Cardiac muscle cell (in vitro differentiated cells and primary cell): ENCODE results near the gene SLC35F3. TPM values are rescaled to one million over a fixed set of nuclear protein-coding genes. Genes with fewer than 3 reads are reported as not detected.
A peak's percentile ranks its signal among the peaks of the same experiment; 100 is the strongest.

Source experiments
- DNase-seq, 2 donors: peaks; one replicate each; pipeline versions ENCODE4 v3.0.0 to v3.0.0-alpha.2; 2010 to 2017; ENCODE audit warnings: low read depth in 1 of 2, low spot score in 1 of 2
- H3K27ac ChIP-seq: fragments of 200-600 bp; sonication (generic); 2 replicates; pipeline ENCODE4 v1.5.1; 2016
- H3K27me3 ChIP-seq: fragments of 200-600 bp; sonication (generic); 2 replicates; pipeline ENCODE4 v1.6.0; 2016; ENCODE audit warnings: control low read depth
- H3K36me3 ChIP-seq: fragments of 200-600 bp; sonication (generic); 2 replicates; pipeline ENCODE4 v1.5.1; 2016; ENCODE audit warnings: control low read depth
- H3K4me1 ChIP-seq: fragments of 200-600 bp; sonication (generic); 2 replicates; pipeline ENCODE4 v1.8.1; 2017; ENCODE audit warnings: low read depth, mild to moderate bottlenecking, mixed run types
- H3K4me3 ChIP-seq: fragments of 200-600 bp; sonication (generic); 2 replicates; pipeline ENCODE4 v1.5.1; 2016; ENCODE audit warnings: mild to moderate bottlenecking
- H3K9me3 ChIP-seq: fragments of 200-600 bp; sonication (generic); 2 replicates; pipeline ENCODE4 v1.5.1; 2017; ENCODE audit warnings: low read depth, mild to moderate bottlenecking, control low read depth
- CTCF ChIP-seq: IDR thresholded peaks from 2 replicates; pipeline ENCODE4 v1.5.1; 2012; ENCODE audit warnings: low read depth, mild to moderate bottlenecking, low read length
- polyA plus RNA-seq: library from polyadenylated mRNA; unstranded; fragments of >200 nt; fragmentation: Nextera tagmentation; extraction: Ambion mirVana; gene quantifications from 2 replicates; pipeline ENCODE4 v1.2.1, GENCODE V29; 2016
- total RNA-seq: library from RNA; depleted of rRNA; stranded (reverse); fragments of >200 nt; gene quantifications from 2 replicates; pipeline ENCODE4 v1.2.3, GENCODE V29; 2016

SLC35F3 gene
- total and polyA plus RNA-seq, 2 experiments from 2014 or later, result 0.98 to 2.0 TPM

- H3K27ac ChIP-seq, result no peak overlapping the region
- DNase-seq, result no peak
- peaks cover 59% of the 10 kb centered on the region for H3K4me1 ChIP-seq
- H3K4me3 ChIP-seq, result no peak overlapping the region
- no peaks in the 10 kb centered on the region for H3K9me3 ChIP-seq
- no peak for TF ChIP-seq CTCF
- H3K27me3 ChIP-seq, result no peaks in the 10 kb centered on the region
- no peaks in the 10 kb centered on the region for H3K36me3 ChIP-seq
Measured at GRCh38 chr1:234231893-234232276, 327.4 kb downstream of the SLC35F3 start.

DNA sequence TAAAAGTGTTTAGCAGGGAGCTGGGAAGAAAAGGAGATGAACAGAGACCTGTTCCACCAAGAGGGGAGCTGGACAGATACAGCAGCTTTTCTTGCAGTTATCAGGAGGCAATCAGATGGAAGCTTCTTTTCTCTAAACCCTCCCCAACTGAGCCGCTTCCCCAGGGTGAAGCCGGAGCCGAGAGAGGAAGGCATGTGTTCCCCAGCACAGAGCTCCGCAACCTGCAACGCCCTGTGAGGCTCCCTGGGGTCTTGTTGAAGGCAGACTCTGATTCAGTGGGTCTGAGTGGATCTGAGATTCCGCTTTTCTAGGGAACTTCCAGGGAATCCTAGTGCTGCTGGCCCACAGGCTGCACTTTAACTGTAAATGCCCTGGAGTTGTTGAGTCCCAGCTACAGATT is 329.7 kb downstream of the SLC35F3 start:
- DNase-seq, result no peak
- no peak for TF ChIP-seq CTCF

DNA sequence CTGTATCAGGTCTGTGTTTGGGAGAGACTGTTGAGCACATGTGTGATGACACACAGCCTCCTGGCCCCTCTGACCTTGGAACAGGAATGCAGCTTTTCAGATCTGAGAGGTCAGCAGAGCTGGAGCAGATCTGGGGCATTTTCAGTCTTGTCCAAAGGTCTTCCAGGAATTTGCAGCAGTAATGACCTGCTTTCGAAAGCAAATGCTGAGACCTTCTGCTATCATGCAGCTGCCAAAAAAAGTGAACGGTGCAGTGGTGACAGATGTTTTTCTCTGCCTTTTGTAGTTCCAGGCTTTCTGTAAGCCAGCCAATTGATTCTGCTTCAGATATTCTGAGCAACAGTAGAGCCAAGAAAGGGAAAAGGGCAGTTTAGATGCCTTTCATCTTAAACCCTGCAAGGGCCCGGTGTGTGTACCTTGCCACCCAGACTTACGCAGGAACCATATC is 331.0 kb downstream of the SLC35F3 start:
- peaks cover 51% of the 10 kb centered on the region for H3K4me1 ChIP-seq
- DNase-seq, result peak in 1 of 2 donors; percentile 26

More for the DNA sequence above, 329.7 kb downstream of the SLC35F3 start:
- H3K36me3 ChIP-seq, result no peaks in the 10 kb centered on the region
- no peak overlapping the region for H3K27ac ChIP-seq
- H3K4me1 ChIP-seq, result peaks cover 64% of the 10 kb centered on the region
- no peak overlapping the region for H3K4me3 ChIP-seq
- no peaks in the 10 kb centered on the region for H3K27me3 ChIP-seq
- no peaks in the 10 kb centered on the region for H3K9me3 ChIP-seq

GRCh38 chr1:234237393-234237792 is 332.9 kb downstream of the SLC35F3 start:
- H3K4me1 ChIP-seq, result peaks cover 43% of the 10 kb centered on the region
- H3K36me3 ChIP-seq, result no peaks in the 10 kb centered on the region
- no peak overlapping the region for H3K27ac ChIP-seq
- no peaks in the 10 kb centered on the region for H3K27me3 ChIP-seq
- TF ChIP-seq CTCF, result no peak
- no peak for DNase-seq
- H3K4me3 ChIP-seq, result no peak overlapping the region
- H3K9me3 ChIP-seq, result no peaks in the 10 kb centered on the region

More for the DNA sequence above, 331.0 kb downstream of the SLC35F3 start:
- Histone ChIP-seq H3K27me3 (no peaks in the 10 kb centered on the region), H3K4me3 (no peak overlapping the region), H3K36me3 (no peaks in the 10 kb centered on the region), H3K27ac (peak overlapping the region; percentile 93), H3K9me3 (no peaks in the 10 kb centered on the region)
- TF ChIP-seq CTCF, result no peak

DNA sequence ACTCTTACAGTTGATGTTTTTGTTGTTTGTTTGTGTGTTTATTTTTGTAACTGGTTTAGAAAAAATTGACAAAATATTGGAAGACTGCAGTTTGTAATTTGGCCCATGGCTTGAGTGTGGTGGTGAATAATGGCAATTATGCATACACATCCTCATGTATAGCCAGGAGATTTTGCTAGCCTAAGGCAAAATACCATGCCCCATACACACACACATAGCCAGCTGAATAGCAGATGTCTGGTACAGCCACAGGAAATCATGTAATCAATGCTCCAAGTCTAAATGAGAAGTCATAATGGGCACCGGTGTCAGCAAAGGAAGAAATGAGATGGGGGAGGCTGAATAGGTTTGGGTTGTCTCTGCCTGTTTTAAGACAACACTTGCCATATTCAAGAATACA is 333.6 kb downstream of the SLC35F3 start:
- H3K4me1 ChIP-seq, result peaks cover 43% of the 10 kb centered on the region
- H3K9me3 ChIP-seq, result no peaks in the 10 kb centered on the region
- no peaks in the 10 kb centered on the region for H3K36me3 ChIP-seq
- no peak overlapping the region for H3K4me3 ChIP-seq
- TF ChIP-seq CTCF, result no peak
- H3K27ac ChIP-seq, result no peak overlapping the region
- H3K27me3 ChIP-seq, result no peaks in the 10 kb centered on the region
- DNase-seq, result no peak

GRCh38 chr1:234239515-234239914 is 335.0 kb downstream of the SLC35F3 start:
- H3K4me3 ChIP-seq, result no peak overlapping the region
- TF ChIP-seq CTCF, result no peak
- H3K4me1 ChIP-seq, result peaks cover 30% of the 10 kb centered on the region
- no peaks in the 10 kb centered on the region for H3K27me3 ChIP-seq
- no peaks in the 10 kb centered on the region for H3K9me3 ChIP-seq
- DNase-seq, result no peak
- H3K27ac ChIP-seq, result no peak overlapping the region
- no peaks in the 10 kb centered on the region for H3K36me3 ChIP-seq
